IMR-90 (cell line): ENCODE measurements around the gene BOD1.

Source experiments
- BHLHE40 ChIP-seq: fragments of 150-350 bp; IDR thresholded peaks from 2 replicates; pipeline ENCODE4 v1.6.1; 2016; ENCODE audit warnings: mild to moderate bottlenecking, low read depth, low read length
- CEBPB ChIP-seq: IDR thresholded peaks from 2 replicates; pipeline ENCODE4 v1.6.1; 2012; ENCODE audit warnings: low read depth, low read length, improper control_type of control experiment
- CTCF ChIP-seq: conservative IDR thresholded peaks from 2 replicates; pipeline ENCODE4 v1.5.1; 2012; ENCODE audit warnings: mild to moderate bottlenecking, low read depth, low read length, improper control_type of control experiment
- ELK1 ChIP-seq: fragments of 150-350 bp; IDR thresholded peaks from 2 replicates; pipeline ENCODE4 v1.6.1; 2016; ENCODE audit warnings: low read depth, mild to moderate bottlenecking, low read length, moderate library complexity, borderline replicate concordance
- MAZ ChIP-seq: IDR thresholded peaks from 2 replicates; pipeline ENCODE4 v1.6.1; 2012; ENCODE audit warnings: low read depth, mild to moderate bottlenecking, low read length, improper control_type of control experiment, moderate library complexity, borderline replicate concordance
- MXI1 ChIP-seq: IDR thresholded peaks from 2 replicates; pipeline ENCODE4 v1.6.1; 2012; ENCODE audit warnings: low read depth, mild to moderate bottlenecking, low read length, moderate library complexity, borderline replicate concordance
- NFE2L2 ChIP-seq: fragments of 150-350 bp; IDR thresholded peaks from 2 replicates; pipeline ENCODE4 v1.6.1; 2016; ENCODE audit warnings: low read depth, mild to moderate bottlenecking, low read length
- POLR2A ChIP-seq: IDR thresholded peaks from 2 replicates; pipeline ENCODE4 v1.6.1; 2012; ENCODE audit warnings: mild to moderate bottlenecking, low read depth, low read length
- RAD21 ChIP-seq: IDR thresholded peaks from 2 replicates; pipeline ENCODE4 v1.6.1; 2012; ENCODE audit warnings: low read length, improper control_type of control experiment
- RCOR1 ChIP-seq: IDR thresholded peaks from 2 replicates; pipeline ENCODE4 v1.6.1; 2012; ENCODE audit warnings: mild to moderate bottlenecking, low read length, improper control_type of control experiment; ENCODE audit not compliant: insufficient replicate concordance
- RFX5 ChIP-seq: IDR thresholded peaks from 2 replicates; pipeline ENCODE4 v1.8.0; 2012; ENCODE audit warnings: low read depth, mild to moderate bottlenecking, low read length, moderate library complexity
- SMC3 ChIP-seq: fragments of 150-350 bp; IDR thresholded peaks from 2 replicates; pipeline ENCODE4 v1.6.1; 2016; ENCODE audit warnings: low read depth, mild to moderate bottlenecking, antibody characterized with exemption, low read length, moderate library complexity
- USF2 ChIP-seq: fragments of 150-350 bp; IDR thresholded peaks from 2 replicates; pipeline ENCODE4 v1.6.1; 2017; ENCODE audit warnings: mild to moderate bottlenecking, antibody characterized with exemption, low read length, low read depth

GRCh38 chr5:173563246-173563645, 53.2 kb downstream of the BOD1 start:
- TF ChIP-seq CTCF (no peak), POLR2A (no peak), RFX5 (no peak), RCOR1 (no peak), CEBPB (no peak), RAD21 (no peak), ELK1 (no peak), NFE2L2 (no peak), MXI1 (no peak), USF2 (no peak), SMC3 (no peak), BHLHE40 (no peak), MAZ (no peak)
